Measurements from ENCODE around the gene CALML4. TPM values are rescaled to one million over a fixed set of nuclear protein-coding genes. Genes with fewer than 3 reads are reported as not detected.
"Not testable (repeated sequence)": the region's sequence is repeated elsewhere in the genome, so short reads cannot be mapped to it uniquely, and the experiment has no call there.

Gene CALML4
- total RNA-seq, 1 experiment from 2014 or later: 7.0 TPM

DNA sequence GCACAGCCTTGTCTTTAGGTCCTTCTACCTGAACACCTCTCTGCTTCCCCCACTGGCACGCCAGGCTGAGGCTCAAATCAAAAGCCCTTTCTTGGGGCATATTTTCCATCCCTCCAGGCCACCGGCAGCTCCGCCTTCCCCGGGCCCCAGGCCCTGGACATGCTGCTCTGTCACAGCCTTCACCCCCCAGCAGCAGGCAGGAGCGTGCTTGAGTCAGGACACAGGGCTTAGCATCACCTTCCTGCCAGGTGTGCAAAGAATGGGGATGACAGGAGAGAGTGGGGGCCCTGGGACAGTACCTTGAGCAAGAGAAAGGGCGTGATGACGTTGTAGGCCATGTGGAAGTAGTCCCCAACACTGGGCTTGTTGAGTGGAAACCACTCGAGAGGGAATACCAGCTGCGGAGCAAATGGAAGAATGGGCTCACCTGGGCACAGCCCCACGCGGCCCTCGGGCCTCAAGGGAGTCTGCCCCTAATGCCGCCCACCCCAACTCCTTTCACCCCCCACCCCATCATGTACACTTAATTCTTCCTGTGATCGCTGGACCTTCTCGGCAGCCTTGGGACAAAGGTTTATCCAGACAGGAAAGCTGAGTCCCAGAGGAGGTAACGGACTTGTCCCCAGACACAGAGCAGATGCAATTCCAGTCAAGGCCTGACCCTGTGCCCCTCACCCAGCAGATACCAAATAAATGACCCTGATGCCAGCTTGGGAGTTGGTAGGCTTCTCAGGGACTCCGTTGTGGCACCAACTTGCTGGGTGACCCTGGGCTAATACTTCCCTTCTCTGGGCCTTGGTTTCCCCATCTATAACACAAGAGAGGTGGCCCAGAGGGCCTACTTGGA lies 9.1 kb upstream of the CALML4 start:
- peaks cover 7% of the 10 kb centered on the region; the same call in 1 of the 2 replicates for H3K36me3 ChIP-seq (ENCODE audit: insufficient read depth, low read length)
- no peaks in the 10 kb centered on the region for H3K9me3 ChIP-seq (ENCODE audit: low read length)
- no peak overlapping the region for H2AFZ ChIP-seq (ENCODE audit: low read length)
- H3K9me2 ChIP-seq (replicated peaks; ENCODE audit: insufficient read depth, low read length): no peaks in the 10 kb centered on the region
- no peaks in the 10 kb centered on the region for H3K27me3 ChIP-seq (ENCODE audit: low read length)
- no peak for DNase-seq
- H4K20me1 ChIP-seq (ENCODE audit: insufficient read depth, low read depth, low read length): 0 out of 2 replicates have a peak, but pooled peaks cover 3% of the 10 kb centered on the region
- no peak overlapping the region for H3K9ac ChIP-seq (ENCODE audit: low read length)
- H3K4me1 ChIP-seq (ENCODE audit: low read length): peaks cover 49% of the 10 kb centered on the region
- H3K4me2 ChIP-seq (ENCODE audit: low read depth, low read length, poor library complexity, severe bottlenecking): no peak overlapping the region
- H3K27ac ChIP-seq (ENCODE audit: low read length): no peak overlapping the region
- no peak overlapping the region for H3K4me3 ChIP-seq (ENCODE audit: low read length)
- H3K79me2 ChIP-seq (ENCODE audit: low read length): peaks cover 85% of the 10 kb centered on the region

DNA sequence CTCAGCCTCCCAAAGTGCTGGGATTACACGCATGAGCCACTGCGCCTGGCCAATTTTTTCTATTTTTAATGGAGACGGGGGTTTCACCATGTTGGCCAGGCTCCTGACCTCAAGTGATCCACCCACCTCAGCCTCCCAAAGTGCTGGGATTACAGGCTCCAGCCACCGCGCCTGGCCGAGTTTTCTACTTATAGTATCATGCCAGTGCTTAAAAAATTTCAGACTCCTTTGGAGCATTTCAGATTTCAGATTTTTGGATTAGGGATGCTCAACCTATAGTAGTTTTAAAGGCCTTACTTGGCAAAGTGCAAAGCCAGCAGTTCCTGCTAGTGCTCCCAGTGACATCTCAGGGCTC lies 8.3 kb upstream of the CALML4 start:
- not testable (repeated sequence) for H3K9me2 ChIP-seq (replicated peaks; ENCODE audit: insufficient read depth, low read length); H2AFZ ChIP-seq (ENCODE audit: low read length); H3K4me2 ChIP-seq (ENCODE audit: low read depth, low read length, poor library complexity, severe bottlenecking); H3K36me3 ChIP-seq (ENCODE audit: insufficient read depth, low read length); H3K27ac ChIP-seq (ENCODE audit: low read length); H3K4me3 ChIP-seq (ENCODE audit: low read length); H3K9ac ChIP-seq (ENCODE audit: low read length); H3K27me3 ChIP-seq (ENCODE audit: low read length); H4K20me1 ChIP-seq (ENCODE audit: insufficient read depth, low read depth, low read length); H3K9me3 ChIP-seq (ENCODE audit: low read length); DNase-seq
- Histone ChIP-seq H3K4me1 (ENCODE audit: low read length) (peaks cover 53% of the 10 kb centered on the region), H3K79me2 (ENCODE audit: low read length) (peaks cover 85% of the 10 kb centered on the region)

- no peaks in the 10 kb centered on the region for H3K27me3 ChIP-seq (ENCODE audit: low read length)
- no peak overlapping the region for H3K9ac ChIP-seq (ENCODE audit: low read length)
- H3K79me2 ChIP-seq (ENCODE audit: low read length): peaks cover 72% of the 10 kb centered on the region
- H3K4me3 ChIP-seq (ENCODE audit: low read length): no peak overlapping the region
- peak overlapping the region; percentile 49 for H3K4me2 ChIP-seq (ENCODE audit: low read depth, low read length, poor library complexity, severe bottlenecking)
- no peaks in the 10 kb centered on the region for H3K9me2 ChIP-seq (replicated peaks; ENCODE audit: insufficient read depth, low read length)
- H3K27ac ChIP-seq (ENCODE audit: low read length): no peak overlapping the region
- H3K9me3 ChIP-seq (ENCODE audit: low read length): no peaks in the 10 kb centered on the region
- peaks cover 3% of the 10 kb centered on the region; the same call in 1 of the 2 replicates for H3K36me3 ChIP-seq (ENCODE audit: insufficient read depth, low read length)
- H3K4me1 ChIP-seq (ENCODE audit: low read length): peaks cover 43% of the 10 kb centered on the region
- H2AFZ ChIP-seq (ENCODE audit: low read length): no peak overlapping the region
- no peaks in the 10 kb centered on the region for H4K20me1 ChIP-seq (ENCODE audit: insufficient read depth, low read depth, low read length)
- no peak for DNase-seq
Measured at GRCh38 chr15:68211656-68212320, 6.7 kb upstream of the CALML4 start.

GRCh38 chr15:68210821-68211655 lies 5.9 kb upstream of the CALML4 start:
- no peaks in the 10 kb centered on the region for H3K36me3 ChIP-seq (ENCODE audit: insufficient read depth, low read length)
- peak; percentile 85 for DNase-seq

DNA sequence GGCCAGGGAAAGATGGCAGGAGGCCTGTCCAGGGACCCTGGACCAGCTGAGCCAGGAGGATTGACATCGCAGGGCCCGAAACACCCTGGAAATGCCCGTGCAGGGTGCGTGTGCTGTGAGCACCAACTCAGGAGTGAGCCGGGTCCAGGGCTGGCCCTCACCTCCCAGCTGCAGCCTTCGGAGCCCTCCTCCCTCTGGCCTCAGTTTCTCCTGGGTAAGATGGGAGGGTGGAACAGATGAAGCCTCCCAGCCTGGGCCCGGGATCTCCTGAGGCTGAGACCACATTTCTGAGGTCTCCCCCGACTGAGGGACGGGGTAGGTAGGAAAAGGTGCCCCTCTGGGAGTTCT lies 5.3 kb upstream of the CALML4 start:
- peak overlapping the region; percentile 49 for H3K4me2 ChIP-seq (ENCODE audit: low read depth, low read length, poor library complexity, severe bottlenecking)
- H2AFZ ChIP-seq (ENCODE audit: low read length): no peak overlapping the region
- peak overlapping the region; percentile 69 for H3K27ac ChIP-seq (ENCODE audit: low read length)

More at GRCh38 chr15:68210821-68211655, 5.9 kb upstream of the CALML4 start:
- Histone ChIP-seq H3K27me3 (ENCODE audit: low read length) (no peaks in the 10 kb centered on the region), H3K9ac (ENCODE audit: low read length) (peak overlapping the region; percentile 49), H3K9me2 (replicated peaks; ENCODE audit: insufficient read depth, low read length) (no peaks in the 10 kb centered on the region), H3K4me1 (ENCODE audit: low read length) (peaks cover 43% of the 10 kb centered on the region), H2AFZ (ENCODE audit: low read length) (no peak overlapping the region), H3K79me2 (ENCODE audit: low read length) (peaks cover 65% of the 10 kb centered on the region), H3K27ac (ENCODE audit: low read length) (peak overlapping the region; percentile 69), H3K4me3 (ENCODE audit: low read length) (peak overlapping the region; percentile 23; the same call in 1 of the 2 replicates), H3K4me2 (ENCODE audit: low read depth, low read length, poor library complexity, severe bottlenecking) (peak overlapping the region; percentile 49), H3K9me3 (ENCODE audit: low read length) (no peaks in the 10 kb centered on the region), H4K20me1 (ENCODE audit: insufficient read depth, low read depth, low read length) (no peaks in the 10 kb centered on the region)

DNA sequence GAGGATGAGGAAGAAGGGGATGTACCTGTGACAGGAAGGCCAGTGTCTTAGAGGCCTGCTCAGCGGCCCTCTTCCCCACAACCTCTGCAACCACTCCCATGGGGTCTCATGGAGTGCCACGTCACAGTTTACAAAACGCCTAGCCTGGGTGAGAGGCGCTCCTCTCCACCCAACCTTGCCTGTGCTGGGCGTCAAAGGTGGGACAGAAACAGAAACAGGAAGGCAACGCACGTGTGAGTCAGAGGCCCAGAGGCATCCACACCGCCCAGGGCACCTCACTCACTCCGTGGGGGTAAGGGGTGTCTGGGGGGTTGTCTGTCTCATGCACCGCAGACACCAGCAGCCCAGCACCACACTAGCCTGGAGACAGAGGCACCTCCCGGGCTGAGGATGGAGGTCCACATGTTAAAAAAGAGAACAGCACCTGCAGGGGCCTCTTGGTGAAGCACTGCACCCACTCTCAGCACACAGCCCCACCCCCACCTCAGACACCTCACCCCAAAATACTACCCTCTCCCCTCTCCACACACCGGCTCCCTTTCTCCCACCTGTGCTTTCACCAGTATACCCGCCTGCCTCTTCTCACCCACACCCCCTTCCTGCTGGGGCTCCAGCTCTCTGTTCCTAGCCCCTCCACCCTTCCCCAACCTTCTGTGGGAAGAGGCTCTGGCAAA lies 4.7 kb upstream of the CALML4 start:
- H3K4me1 ChIP-seq (ENCODE audit: low read length): peaks cover 43% of the 10 kb centered on the region
- H3K36me3 ChIP-seq (ENCODE audit: insufficient read depth, low read length): no peaks in the 10 kb centered on the region
- DNase-seq: peak; percentile 71
- no peaks in the 10 kb centered on the region for H3K9me3 ChIP-seq (ENCODE audit: low read length)
- peak overlapping the region; percentile 69 for H3K27ac ChIP-seq (ENCODE audit: low read length)
- peak overlapping the region; percentile 23; the same call in 1 of the 2 replicates for H3K4me3 ChIP-seq (ENCODE audit: low read length)
- H2AFZ ChIP-seq (ENCODE audit: low read length): no peak overlapping the region
- H3K9me2 ChIP-seq (replicated peaks; ENCODE audit: insufficient read depth, low read length): no peaks in the 10 kb centered on the region
- H3K79me2 ChIP-seq (ENCODE audit: low read length): peaks cover 53% of the 10 kb centered on the region
- no peaks in the 10 kb centered on the region for H4K20me1 ChIP-seq (ENCODE audit: insufficient read depth, low read depth, low read length)
- H3K9ac ChIP-seq (ENCODE audit: low read length): peak overlapping the region; percentile 49
- peak overlapping the region; percentile 49 for H3K4me2 ChIP-seq (ENCODE audit: low read depth, low read length, poor library complexity, severe bottlenecking)
- H3K27me3 ChIP-seq (ENCODE audit: low read length): no peaks in the 10 kb centered on the region

More for the DNA sequence above, 5.3 kb upstream of the CALML4 start:
- no peaks in the 10 kb centered on the region for H4K20me1 ChIP-seq (ENCODE audit: insufficient read depth, low read depth, low read length)
- no peak for DNase-seq
- H3K36me3 ChIP-seq (ENCODE audit: insufficient read depth, low read length): no peaks in the 10 kb centered on the region
- peaks cover 58% of the 10 kb centered on the region for H3K79me2 ChIP-seq (ENCODE audit: low read length)
- H3K27me3 ChIP-seq (ENCODE audit: low read length): no peaks in the 10 kb centered on the region
- H3K9me2 ChIP-seq (replicated peaks; ENCODE audit: insufficient read depth, low read length): no peaks in the 10 kb centered on the region
- no peaks in the 10 kb centered on the region for H3K9me3 ChIP-seq (ENCODE audit: low read length)
- H3K9ac ChIP-seq (ENCODE audit: low read length): peak overlapping the region; percentile 49
- H3K4me1 ChIP-seq (ENCODE audit: low read length): peaks cover 43% of the 10 kb centered on the region
- H3K4me3 ChIP-seq (ENCODE audit: low read length): peak overlapping the region; percentile 23; the same call in 1 of the 2 replicates

- Histone ChIP-seq H2AFZ (ENCODE audit: low read length) (no peak overlapping the region), H3K27me3 (ENCODE audit: low read length) (no peaks in the 10 kb centered on the region), H3K9me3 (ENCODE audit: low read length) (no peaks in the 10 kb centered on the region), H3K4me2 (ENCODE audit: low read depth, low read length, poor library complexity, severe bottlenecking) (peak overlapping the region; percentile 49), H3K79me2 (ENCODE audit: low read length) (peaks cover 47% of the 10 kb centered on the region), H3K9me2 (replicated peaks; ENCODE audit: insufficient read depth, low read length) (no peaks in the 10 kb centered on the region), H4K20me1 (ENCODE audit: insufficient read depth, low read depth, low read length) (no peaks in the 10 kb centered on the region), H3K4me1 (ENCODE audit: low read length) (peaks cover 43% of the 10 kb centered on the region), H3K9ac (ENCODE audit: low read length) (peak overlapping the region; percentile 49), H3K36me3 (ENCODE audit: insufficient read depth, low read length) (no peaks in the 10 kb centered on the region), H3K27ac (ENCODE audit: low read length) (peak overlapping the region; percentile 69), H3K4me3 (ENCODE audit: low read length) (no peak overlapping the region)
- no peak for DNase-seq
Measured at GRCh38 chr15:68209272-68209671, 4.1 kb upstream of the CALML4 start.

Data from Karpas-422 (cell line).